ENCODE measurements around the gene DOLPP1. TPM values are rescaled to one million over a fixed set of nuclear protein-coding genes. Genes with fewer than 3 reads are reported as not detected.

Gene DOLPP1
- polyA plus RNA-seq, 1 donor from 2014 or later, result 31.5 TPM

DNA sequence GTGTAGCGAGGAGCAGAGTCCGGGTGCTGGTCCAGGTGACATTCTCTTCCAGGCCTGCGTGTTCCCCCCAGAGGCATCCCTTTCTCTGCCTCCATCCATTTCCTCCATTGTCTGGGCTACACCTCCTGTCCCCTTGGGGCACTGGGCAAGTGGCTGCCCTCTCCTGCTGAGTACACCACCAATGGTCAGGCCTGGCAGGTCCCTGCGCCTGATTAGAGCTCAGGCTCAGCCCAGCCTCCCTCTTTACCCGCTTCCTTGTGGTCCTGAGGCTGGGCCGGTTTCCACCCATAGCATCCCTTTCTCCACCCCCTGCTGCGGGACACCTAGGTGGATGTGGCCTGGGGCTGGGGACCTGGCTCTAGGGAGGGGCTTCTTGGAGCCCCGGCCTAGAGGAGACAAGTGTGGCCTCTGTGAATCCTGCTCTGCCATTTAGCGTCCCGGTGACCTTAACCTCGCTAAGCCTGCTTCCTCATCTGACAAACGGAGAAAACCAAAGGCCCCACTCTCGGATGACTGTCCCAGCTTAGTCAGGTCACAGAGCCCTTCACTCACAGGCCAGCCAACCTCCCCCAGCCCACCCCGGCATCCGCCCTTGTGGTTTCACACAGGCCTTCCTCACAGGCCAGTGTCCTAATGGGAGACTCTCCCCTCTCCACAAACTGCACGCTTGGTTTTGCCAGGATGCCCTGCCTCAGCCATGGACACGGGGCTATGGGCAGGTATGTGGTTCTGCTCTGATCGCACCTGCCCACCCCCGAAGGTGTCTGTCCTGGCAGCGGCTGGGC, 12.9 kb downstream of the DOLPP1 start:
- no peak for TF ChIP-seq SMC3 (conservative IDR thresholded peaks at IDR 0.05; ENCODE audit: poor library complexity)
- no peak for TF ChIP-seq EP300 (conservative IDR thresholded peaks at IDR 0.05; ENCODE audit: poor library complexity, severe bottlenecking)
- TF ChIP-seq MXI1 (conservative IDR thresholded peaks at IDR 0.05; ENCODE audit: poor library complexity, severe bottlenecking), result no peak
- TF ChIP-seq EZH2 (IDR thresholded peaks at IDR 0.05; ENCODE audit: borderline replicate concordance, insufficient read depth, low read length, poor library complexity, severe bottlenecking), result no peak
- TF ChIP-seq, protein P1, sequence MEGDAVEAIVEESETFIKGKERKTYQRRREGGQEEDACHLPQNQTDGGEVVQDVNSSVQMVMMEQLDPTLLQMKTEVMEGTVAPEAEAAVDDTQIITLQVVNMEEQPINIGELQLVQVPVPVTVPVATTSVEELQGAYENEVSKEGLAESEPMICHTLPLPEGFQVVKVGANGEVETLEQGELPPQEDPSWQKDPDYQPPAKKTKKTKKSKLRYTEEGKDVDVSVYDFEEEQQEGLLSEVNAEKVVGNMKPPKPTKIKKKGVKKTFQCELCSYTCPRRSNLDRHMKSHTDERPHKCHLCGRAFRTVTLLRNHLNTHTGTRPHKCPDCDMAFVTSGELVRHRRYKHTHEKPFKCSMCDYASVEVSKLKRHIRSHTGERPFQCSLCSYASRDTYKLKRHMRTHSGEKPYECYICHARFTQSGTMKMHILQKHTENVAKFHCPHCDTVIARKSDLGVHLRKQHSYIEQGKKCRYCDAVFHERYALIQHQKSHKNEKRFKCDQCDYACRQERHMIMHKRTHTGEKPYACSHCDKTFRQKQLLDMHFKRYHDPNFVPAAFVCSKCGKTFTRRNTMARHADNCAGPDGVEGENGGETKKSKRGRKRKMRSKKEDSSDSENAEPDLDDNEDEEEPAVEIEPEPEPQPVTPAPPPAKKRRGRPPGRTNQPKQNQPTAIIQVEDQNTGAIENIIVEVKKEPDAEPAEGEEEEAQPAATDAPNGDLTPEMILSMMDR (IDR thresholded peaks at IDR 0.05; ENCODE audit: poor library complexity, severe bottlenecking), result no peak
- TF ChIP-seq, protein P2, sequence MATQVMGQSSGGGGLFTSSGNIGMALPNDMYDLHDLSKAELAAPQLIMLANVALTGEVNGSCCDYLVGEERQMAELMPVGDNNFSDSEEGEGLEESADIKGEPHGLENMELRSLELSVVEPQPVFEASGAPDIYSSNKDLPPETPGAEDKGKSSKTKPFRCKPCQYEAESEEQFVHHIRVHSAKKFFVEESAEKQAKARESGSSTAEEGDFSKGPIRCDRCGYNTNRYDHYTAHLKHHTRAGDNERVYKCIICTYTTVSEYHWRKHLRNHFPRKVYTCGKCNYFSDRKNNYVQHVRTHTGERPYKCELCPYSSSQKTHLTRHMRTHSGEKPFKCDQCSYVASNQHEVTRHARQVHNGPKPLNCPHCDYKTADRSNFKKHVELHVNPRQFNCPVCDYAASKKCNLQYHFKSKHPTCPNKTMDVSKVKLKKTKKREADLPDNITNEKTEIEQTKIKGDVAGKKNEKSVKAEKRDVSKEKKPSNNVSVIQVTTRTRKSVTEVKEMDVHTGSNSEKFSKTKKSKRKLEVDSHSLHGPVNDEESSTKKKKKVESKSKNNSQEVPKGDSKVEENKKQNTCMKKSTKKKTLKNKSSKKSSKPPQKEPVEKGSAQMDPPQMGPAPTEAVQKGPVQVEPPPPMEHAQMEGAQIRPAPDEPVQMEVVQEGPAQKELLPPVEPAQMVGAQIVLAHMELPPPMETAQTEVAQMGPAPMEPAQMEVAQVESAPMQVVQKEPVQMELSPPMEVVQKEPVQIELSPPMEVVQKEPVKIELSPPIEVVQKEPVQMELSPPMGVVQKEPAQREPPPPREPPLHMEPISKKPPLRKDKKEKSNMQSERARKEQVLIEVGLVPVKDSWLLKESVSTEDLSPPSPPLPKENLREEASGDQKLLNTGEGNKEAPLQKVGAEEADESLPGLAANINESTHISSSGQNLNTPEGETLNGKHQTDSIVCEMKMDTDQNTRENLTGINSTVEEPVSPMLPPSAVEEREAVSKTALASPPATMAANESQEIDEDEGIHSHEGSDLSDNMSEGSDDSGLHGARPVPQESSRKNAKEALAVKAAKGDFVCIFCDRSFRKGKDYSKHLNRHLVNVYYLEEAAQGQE (IDR thresholded peaks at IDR 0.05; ENCODE audit: borderline replicate concordance), result no peak
- no peak for TF ChIP-seq RAD21 (conservative IDR thresholded peaks at IDR 0.05)
- no peak for TF ChIP-seq TAF1 (IDR thresholded peaks at IDR 0.05; ENCODE audit: low read depth)
- no peak for TF ChIP-seq POLR2AphosphoS5 (IDR thresholded peaks at IDR 0.05)
- no peaks in the 10 kb centered on the region for H3K9me3 ChIP-seq (ENCODE audit: low read length)
- no peaks in the 10 kb centered on the region for H4K20me1 ChIP-seq (ENCODE audit: insufficient read depth)
- H3K9ac ChIP-seq (ENCODE audit: low read length), result no peak overlapping the region
- H2AFZ ChIP-seq (ENCODE audit: low read depth, low read length), result no peak overlapping the region
- H3K4me3 ChIP-seq (ENCODE audit: low read length), result no peak overlapping the region
- no peak overlapping the region for H3K27ac ChIP-seq (ENCODE audit: low read length)
- H3K27me3 ChIP-seq (ENCODE audit: insufficient read depth, low read depth, low read length), result no peaks in the 10 kb centered on the region
- H3F3A ChIP-seq (ENCODE audit: insufficient read depth, low read length, poor library complexity, severe bottlenecking), result no peaks in the 10 kb centered on the region
- no peaks in the 10 kb centered on the region for H3K36me3 ChIP-seq (ENCODE audit: insufficient read depth, low read length)
- no peaks in the 10 kb centered on the region for H3K79me2 ChIP-seq (replicated peaks; ENCODE audit: insufficient read depth, low read length)
- no peaks in the 10 kb centered on the region for H3K9me2 ChIP-seq (ENCODE audit: insufficient read depth, low read length)
- no peak overlapping the region for H3K4me2 ChIP-seq (ENCODE audit: low read length)

DNA sequence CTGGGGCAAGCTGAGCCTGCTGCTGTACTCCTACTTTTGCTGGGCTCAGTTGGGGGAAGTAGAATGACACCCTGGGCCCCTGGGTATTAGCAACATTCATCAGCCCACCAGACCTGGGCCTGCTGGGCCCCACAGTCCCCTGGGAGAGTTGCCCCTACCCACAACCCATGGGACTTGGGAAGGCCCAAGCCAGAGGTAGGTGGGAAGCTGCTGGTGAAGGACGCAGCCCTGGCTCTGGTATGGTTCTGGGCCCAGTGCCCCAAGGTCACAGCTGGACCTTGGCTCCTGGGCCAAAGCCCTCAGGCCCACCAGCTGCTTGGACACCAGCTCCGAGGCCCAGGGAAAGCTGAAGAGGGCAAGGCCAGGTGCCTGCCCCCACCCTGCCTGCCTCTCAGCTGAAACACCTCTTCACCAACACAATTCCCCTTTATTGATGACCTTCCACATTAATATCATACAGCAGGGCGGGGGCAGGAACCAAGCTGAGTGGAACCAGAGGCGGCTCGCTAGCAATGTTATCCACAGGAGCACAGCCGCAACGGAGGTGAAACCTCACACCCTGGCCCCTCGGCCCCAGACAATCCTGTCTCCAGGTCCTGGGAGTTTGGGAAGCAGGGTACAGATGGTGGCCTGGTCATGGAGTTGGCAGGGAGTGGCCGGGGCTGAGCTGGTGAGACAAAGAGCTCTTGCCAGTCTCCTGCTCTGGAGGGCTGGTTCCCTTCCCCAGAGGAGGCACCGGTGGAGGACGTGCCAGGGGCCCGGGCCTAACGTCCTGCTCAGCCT, 13.7 kb downstream of the DOLPP1 start:
- Histone ChIP-seq H3K4me2 (ENCODE audit: low read length) (no peak overlapping the region), H3K79me2 (replicated peaks; ENCODE audit: insufficient read depth, low read length) (no peaks in the 10 kb centered on the region), H3K9me2 (ENCODE audit: insufficient read depth, low read length) (no peaks in the 10 kb centered on the region), H3K27me3 (ENCODE audit: insufficient read depth, low read depth, low read length) (no peaks in the 10 kb centered on the region), H4K20me1 (ENCODE audit: insufficient read depth) (no peaks in the 10 kb centered on the region), H3F3A (ENCODE audit: insufficient read depth, low read length, poor library complexity, severe bottlenecking) (no peaks in the 10 kb centered on the region), H3K4me3 (ENCODE audit: low read length) (no peak overlapping the region), H3K9ac (ENCODE audit: low read length) (no peak overlapping the region), H3K9me3 (ENCODE audit: low read length) (no peaks in the 10 kb centered on the region), H2AFZ (ENCODE audit: low read depth, low read length) (no peak overlapping the region), H3K27ac (ENCODE audit: low read length) (no peak overlapping the region), H3K36me3 (ENCODE audit: insufficient read depth, low read length) (no peaks in the 10 kb centered on the region)
- TF ChIP-seq RAD21 (conservative IDR thresholded peaks at IDR 0.05), result no peak
